ES-I3 (cell line): ENCODE measurements around the gene FADS3.

ENCODE experiments used
- H3K36me3 ChIP-seq: 2 replicates; pipeline ENCODE4 v1.6.1; 2013; ENCODE audit warnings: mild to moderate bottlenecking, low read length, control low read depth, moderate library complexity; ENCODE audit not compliant: insufficient read depth
- H3K4me1 ChIP-seq: 2 replicates; pipeline ENCODE4 v1.6.1; 2013; ENCODE audit warnings: mild to moderate bottlenecking, control low read depth, low read length; ENCODE audit not compliant: insufficient read depth
- H3K9ac ChIP-seq: 2 replicates; pipeline ENCODE4 v1.6.1; 2013; ENCODE audit warnings: low read depth, mild to moderate bottlenecking, low read length, moderate library complexity
- H3K9me3 ChIP-seq: 2 replicates; pipeline ENCODE4 v1.6.1; 2013; ENCODE audit warnings: mild to moderate bottlenecking, low read length, moderate library complexity; ENCODE audit not compliant: control insufficient read depth, insufficient read depth

Gene FADS3

DNA sequence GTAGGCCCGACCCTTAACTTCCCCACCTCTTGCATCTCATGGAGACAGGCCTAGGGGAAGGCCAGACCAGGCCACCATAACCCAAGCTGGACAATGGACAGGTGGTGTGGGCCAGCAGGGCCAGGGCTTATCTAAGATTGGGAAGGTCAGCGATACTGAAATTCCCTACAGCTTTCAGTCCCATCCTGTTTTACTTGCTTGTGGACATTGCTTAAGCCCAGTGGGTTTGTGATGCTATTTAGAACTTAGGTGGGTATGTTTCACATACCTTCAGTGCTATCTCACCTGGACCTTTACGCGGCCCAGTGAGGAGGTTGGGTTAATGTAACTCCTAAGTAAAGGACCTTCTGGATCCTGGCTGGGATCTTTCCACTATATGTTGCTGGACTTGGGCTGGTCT, 61.5 kb downstream of the FADS3 start:
- peaks cover 26% of the 10 kb centered on the region for H3K4me1 ChIP-seq
- peak overlapping the region; percentile 54 for H3K9ac ChIP-seq
- H3K36me3 ChIP-seq, result peaks cover 3% of the 10 kb centered on the region; the same call in 1 of the 2 replicates

DNA sequence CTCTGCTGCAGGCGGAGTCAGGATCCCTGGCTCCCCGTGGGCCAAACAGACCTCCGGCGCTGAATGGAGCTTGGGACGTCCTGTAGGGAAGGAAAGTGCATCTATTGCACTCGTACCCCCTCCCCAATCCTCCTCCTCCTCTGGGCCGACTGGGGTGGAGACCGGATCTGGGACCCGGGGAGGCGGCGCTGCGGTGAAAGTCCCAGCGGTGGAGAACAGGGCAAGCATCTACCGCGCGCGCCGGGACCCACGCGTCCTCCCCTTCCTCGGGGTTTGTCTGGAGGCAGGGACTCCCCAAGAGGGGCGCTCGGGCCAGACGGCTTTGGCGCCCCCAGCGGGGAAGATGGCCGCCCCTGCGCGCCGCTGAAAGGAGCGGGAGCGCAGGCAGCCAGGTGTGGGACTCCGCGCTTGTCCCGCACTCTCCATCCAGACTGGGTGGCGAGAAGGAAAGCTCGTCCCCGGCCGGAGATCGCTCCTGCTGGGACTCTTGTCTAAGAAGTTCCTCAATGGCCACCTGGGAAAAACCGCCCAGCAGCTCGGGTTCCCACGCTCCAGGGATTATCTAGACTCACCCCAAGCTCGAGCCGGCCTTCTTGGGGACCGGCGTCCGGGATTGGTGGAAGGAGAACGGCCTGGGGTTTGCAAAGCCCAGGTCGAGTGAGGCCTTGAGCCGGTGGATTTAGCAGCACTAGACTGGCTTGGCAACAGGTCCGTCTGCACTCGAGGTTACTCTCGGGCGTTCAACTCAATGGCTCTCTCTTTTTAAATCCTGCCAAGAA, 62.5 kb downstream of the FADS3 start:
- H3K4me1 ChIP-seq, result peaks cover 17% of the 10 kb centered on the region
- H3K9ac ChIP-seq, result peak overlapping the region; percentile 54
- peaks cover 3% of the 10 kb centered on the region; the same call in 1 of the 2 replicates for H3K36me3 ChIP-seq
- H3K9me3 ChIP-seq, result no peaks in the 10 kb centered on the region

More for the DNA sequence above, 61.5 kb downstream of the FADS3 start:
- no peaks in the 10 kb centered on the region for H3K9me3 ChIP-seq

GRCh38 chr11:61828379-61828628, 63.0 kb downstream of the FADS3 start:
- no peaks in the 10 kb centered on the region for H3K9me3 ChIP-seq
- peaks cover 3% of the 10 kb centered on the region; the same call in 1 of the 2 replicates for H3K36me3 ChIP-seq
- H3K9ac ChIP-seq, result peak overlapping the region; percentile 54
- H3K4me1 ChIP-seq, result peaks cover 15% of the 10 kb centered on the region

DNA sequence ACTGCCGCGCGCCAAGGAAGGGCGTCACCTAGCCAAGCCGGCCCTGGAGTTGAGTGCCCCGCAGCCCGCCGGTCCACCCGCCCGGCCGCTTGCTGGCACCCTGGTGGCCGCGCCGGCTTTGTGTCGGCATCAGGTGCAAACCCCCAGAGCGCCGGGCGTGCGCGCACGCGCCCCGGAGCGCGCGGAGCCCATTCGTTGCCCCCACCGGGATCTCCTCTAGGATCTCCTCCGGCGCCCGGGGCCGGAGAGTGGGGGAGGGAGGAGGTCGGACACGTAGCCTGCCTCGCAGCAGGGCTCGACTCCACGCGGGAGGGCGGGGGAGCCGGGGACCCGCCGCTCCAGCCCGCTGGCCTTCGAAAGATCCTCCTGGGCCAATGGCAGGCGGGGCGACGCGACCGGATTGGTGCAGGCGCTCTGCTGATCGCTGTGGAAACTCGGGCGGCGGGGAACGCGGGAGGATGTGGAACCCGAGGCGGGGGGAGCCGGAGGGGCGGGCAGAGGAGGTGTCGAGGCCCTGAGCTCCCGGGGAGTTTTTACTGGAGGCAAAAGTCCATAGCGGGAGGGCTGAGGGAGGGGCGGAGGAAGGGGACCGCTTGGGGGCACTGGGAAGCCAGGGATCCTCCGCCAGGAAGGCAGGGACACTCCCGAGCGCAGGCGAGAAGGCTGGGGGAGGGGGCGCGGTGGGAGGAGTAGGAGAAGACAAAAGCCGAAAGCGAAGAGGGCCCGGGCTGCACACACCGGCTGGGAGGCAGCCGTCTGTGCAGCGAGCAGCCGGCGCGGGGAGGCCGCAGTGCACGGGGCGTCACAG, 63.6 kb downstream of the FADS3 start, which contains the start of gene FADS2:
Gene FADS2 (plus strand): TSS at position 730 of the 808 bp plus-strand sequence. CDS start 91 bp downstream, outside the sequence.
- Histone ChIP-seq H3K36me3 (peaks cover 3% of the 10 kb centered on the region; the same call in 1 of the 2 replicates), H3K4me1 (peaks cover 15% of the 10 kb centered on the region), H3K9me3 (no peaks in the 10 kb centered on the region), H3K9ac (peak within 1 kb of the TSS; percentile 54)

DNA sequence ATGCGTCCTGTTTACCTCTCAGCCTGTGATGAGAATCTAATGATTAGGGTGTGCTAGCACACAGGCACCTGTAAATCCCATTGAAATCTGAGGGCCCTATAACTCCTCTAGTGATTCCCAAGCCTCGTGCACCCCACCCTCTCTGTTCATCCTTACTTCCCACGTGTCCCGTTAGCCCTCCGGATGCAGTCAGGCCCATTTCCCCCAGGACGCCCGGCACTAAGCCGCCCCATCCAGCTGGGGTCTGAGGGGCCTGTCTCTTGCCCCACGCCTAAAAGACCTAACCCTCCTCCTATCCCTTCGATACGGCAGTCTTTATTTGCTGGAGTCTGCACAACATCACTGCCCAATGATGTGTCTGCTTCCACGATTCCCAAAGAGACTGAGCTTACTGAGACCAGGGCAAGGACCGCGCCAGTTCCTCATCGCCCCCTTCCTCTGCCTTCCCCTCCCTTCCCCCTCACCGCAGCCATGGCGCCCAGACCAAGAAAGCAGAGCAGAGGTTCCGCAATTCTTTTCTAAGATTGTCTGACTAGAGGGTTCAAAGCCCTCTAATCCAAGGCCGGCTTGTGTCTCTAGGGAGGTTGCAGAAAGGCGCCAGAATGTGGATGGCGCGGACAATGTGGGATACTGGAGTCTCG, 64.3 kb downstream of the FADS3 start:
- peaks cover 3% of the 10 kb centered on the region; the same call in 1 of the 2 replicates for H3K36me3 ChIP-seq
- peaks cover 15% of the 10 kb centered on the region for H3K4me1 ChIP-seq
- peak overlapping the region; percentile 54 for H3K9ac ChIP-seq
- H3K9me3 ChIP-seq, result no peaks in the 10 kb centered on the region
